ENCODE results near the gene LMF1.

DNA sequence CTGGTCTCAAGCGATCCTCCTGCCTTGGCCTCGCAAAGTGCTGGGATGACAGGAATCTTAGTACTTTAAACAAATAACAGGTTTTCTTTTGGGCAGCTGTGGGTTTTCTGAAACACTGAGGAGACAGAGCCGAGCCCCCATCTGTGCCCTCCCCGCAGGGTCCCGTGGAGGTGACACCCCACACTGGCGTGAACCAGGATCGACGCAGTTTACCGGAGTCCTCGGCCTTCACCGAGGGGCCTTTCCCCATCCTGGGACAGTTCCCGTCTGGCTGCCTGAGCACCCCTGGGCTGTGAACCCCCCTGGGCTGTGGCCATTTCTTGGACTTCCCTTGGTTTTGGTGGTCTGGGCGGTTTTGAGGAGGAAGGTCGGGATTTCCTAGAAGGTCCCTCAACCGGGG, 154.9 kb downstream of the LMF1 start:
- no peak for TF ChIP-seq YY1 (IDR thresholded peaks at IDR 0.05; ENCODE audit: insufficient read depth, insufficient read length)
- TF ChIP-seq SUZ12 (IDR thresholded peaks at IDR 0.05; ENCODE audit: extremely low read depth, insufficient read depth, insufficient read length), result no peak
- TF ChIP-seq ZNF274 (IDR thresholded peaks at IDR 0.05; ENCODE audit: low read depth, low read length), result no peak
